Activated T-cell treated with anti-CD3 and anti-CD28 coated beads, Interleukin-2, amount 50 U/mL, for 72 hours (primary cell): Measurements from ENCODE around the gene FNDC3A. TPM values are rescaled to one million over a fixed set of nuclear protein-coding genes. Genes with fewer than 3 reads are reported as not detected.
A peak's percentile ranks its signal among the peaks of the same experiment; 100 is the strongest.

Source experiments
- ATAC-seq, 2 donors: fragments of 150-1000 bp; cut with Tn5 transposase; replicated peaks in 1 of 2; 2 replicates each; pipeline ENCODE4 v1.10.0; 2021; ENCODE audit warnings: moderate library complexity in 2 of 2, mild to moderate bottlenecking in 1 of 2
- DNase-seq, 2 donors: peaks; one replicate each; pipeline ENCODE4 v3.0.0; 2021 to 2022; ENCODE audit warnings: mixed read lengths in 1 of 2
- H3K27ac Mint-ChIP-seq: one replicate; pipeline ENCODE4 v1.8.0; 2022; ENCODE audit warnings: mild to moderate bottlenecking, moderate library complexity, mixed read lengths
- H3K27me3 Mint-ChIP-seq: one replicate; pipeline ENCODE4 v1.8.0; 2022; ENCODE audit warnings: low read depth, mixed read lengths
- H3K36me3 Mint-ChIP-seq, 2 donors: one replicate each; pipeline ENCODE4 v1.8.0; 2022; ENCODE audit warnings: mixed read lengths in 2 of 2, mild to moderate bottlenecking in 1 of 2; ENCODE audit not compliant: insufficient read depth in 2 of 2
- H3K4me1 Mint-ChIP-seq: one replicate; pipeline ENCODE4 v1.8.0; 2022; ENCODE audit warnings: low read depth, mixed read lengths
- H3K4me3 Mint-ChIP-seq, 2 donors: one replicate each; pipeline ENCODE4 v1.8.0; 2022; ENCODE audit warnings: mild to moderate bottlenecking in 2 of 2, mixed read lengths in 2 of 2, moderate library complexity in 2 of 2
- H3K9me3 Mint-ChIP-seq, 2 donors: one replicate each; pipeline ENCODE4 v1.8.0; 2022; ENCODE audit warnings: mixed read lengths in 2 of 2
- total RNA-seq, 2 donors: library from RNA; stranded (reverse); gene quantifications; one replicate each; pipeline ENCODE4 v1.2.3, GENCODE V29; 2022

Gene FNDC3A, protein sequence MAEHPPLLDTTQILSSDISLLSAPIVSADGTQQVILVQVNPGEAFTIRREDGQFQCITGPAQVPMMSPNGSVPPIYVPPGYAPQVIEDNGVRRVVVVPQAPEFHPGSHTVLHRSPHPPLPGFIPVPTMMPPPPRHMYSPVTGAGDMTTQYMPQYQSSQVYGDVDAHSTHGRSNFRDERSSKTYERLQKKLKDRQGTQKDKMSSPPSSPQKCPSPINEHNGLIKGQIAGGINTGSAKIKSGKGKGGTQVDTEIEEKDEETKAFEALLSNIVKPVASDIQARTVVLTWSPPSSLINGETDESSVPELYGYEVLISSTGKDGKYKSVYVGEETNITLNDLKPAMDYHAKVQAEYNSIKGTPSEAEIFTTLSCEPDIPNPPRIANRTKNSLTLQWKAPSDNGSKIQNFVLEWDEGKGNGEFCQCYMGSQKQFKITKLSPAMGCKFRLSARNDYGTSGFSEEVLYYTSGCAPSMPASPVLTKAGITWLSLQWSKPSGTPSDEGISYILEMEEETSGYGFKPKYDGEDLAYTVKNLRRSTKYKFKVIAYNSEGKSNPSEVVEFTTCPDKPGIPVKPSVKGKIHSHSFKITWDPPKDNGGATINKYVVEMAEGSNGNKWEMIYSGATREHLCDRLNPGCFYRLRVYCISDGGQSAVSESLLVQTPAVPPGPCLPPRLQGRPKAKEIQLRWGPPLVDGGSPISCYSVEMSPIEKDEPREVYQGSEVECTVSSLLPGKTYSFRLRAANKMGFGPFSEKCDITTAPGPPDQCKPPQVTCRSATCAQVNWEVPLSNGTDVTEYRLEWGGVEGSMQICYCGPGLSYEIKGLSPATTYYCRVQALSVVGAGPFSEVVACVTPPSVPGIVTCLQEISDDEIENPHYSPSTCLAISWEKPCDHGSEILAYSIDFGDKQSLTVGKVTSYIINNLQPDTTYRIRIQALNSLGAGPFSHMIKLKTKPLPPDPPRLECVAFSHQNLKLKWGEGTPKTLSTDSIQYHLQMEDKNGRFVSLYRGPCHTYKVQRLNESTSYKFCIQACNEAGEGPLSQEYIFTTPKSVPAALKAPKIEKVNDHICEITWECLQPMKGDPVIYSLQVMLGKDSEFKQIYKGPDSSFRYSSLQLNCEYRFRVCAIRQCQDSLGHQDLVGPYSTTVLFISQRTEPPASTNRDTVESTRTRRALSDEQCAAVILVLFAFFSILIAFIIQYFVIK
- 10 to 100 TPM; 26.7 to 33.1 TPM for total RNA-seq

DNA sequence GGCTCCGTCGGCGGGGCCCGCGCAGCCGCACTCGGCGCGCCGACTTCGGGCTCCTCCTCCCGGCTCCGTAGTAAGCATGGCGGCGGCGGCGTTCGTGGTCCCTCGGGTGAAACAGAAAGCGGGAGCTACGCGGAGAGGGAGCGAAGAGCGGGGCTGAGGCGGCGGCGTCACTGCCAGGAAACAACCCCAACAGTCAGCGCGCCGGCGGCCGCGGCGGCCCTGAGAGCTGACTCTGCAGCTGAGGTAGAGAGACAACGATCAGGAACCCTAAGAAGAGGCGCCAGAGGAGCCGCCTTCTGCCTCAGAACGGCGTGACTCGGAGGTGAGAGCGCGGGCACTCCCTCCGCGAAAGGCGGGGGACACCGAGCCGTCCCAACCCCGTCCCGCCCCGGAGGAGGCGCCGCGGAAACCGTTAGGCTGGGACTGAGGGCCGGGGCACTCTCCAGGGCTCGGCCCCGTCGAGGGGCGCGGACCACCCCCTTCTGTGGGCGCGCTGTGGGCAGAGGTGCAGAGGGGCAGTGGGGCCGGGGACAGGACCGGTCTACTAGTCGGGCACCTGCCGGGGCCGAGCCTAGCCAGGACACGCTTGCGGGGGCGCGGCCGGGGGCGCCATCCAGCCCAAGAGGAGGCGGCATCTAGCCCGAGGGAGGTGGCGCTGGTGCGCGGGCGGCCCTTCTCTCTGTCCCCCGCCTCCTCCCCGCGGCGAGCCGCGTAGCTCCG, at the start of gene FNDC3A:
FNDC3A (plus strand) TSS at position 57 of the 720 bp plus-strand sequence. CDS start 30,279 bp downstream, outside the sequence.
- peak within 1 kb of the TSS; percentile 98 for H3K27ac Mint-ChIP-seq

DNA sequence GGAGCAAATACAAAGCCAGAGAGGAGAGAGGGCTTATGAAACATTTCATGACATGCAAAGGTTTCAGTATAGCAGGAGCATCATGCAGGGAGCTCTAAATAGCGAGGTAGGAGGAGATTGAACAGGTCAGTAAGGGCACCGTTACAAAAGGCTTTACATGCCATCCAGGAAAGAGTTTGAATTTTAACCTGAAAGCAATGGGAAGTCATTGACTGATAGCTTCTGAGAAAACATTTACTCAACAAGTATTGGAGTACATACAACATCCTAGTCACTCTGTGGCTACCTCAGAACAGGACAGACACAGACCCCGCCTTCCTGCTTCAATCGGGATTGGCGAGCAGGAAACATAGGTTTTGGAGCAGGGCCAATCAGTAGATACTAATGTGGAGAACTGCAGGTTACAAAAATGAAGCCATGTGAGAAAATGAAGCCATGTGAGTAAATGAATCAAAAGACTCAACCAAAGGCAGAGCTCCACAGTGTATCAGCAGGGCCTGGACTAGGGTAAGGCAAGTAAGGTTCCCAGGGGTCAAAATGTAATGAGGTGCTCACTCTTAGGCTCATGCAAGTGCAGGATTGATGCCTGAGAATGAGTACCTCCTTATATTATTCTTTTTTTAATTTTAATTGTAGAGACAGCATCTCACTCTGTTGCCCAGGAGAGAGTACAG, 46.8 kb upstream of the FNDC3A start:
- Mint-ChIP-seq H3K27me3 (peaks cover 9% of the 10 kb centered on the region), H3K4me1 (no peaks in the 10 kb centered on the region), H3K9me3 (no peaks in the 10 kb centered on the region), H3K36me3 (no peaks in the 10 kb centered on the region), H3K27ac (no peak overlapping the region), H3K4me3 (no peak overlapping the region)
- DNase-seq, result no peak
- ATAC-seq, result no peak

More for the DNA sequence above, at the start of gene FNDC3A:
- Mint-ChIP-seq H3K4me1 (peaks cover 47% of the 10 kb centered on the region), H3K4me3 (peak within 1 kb of the TSS; percentile 93 to 97), H3K36me3 (peaks cover 26 to 34% of the 10 kb centered on the region in 2 donors), H3K27me3 (no peaks in the 10 kb centered on the region), H3K9me3 (peaks cover 19 to 22% of the 10 kb centered on the region in 2 donors)
- DNase-seq (peak; percentile 91 to 94), ATAC-seq (peak; percentile 80 to 83)

DNA sequence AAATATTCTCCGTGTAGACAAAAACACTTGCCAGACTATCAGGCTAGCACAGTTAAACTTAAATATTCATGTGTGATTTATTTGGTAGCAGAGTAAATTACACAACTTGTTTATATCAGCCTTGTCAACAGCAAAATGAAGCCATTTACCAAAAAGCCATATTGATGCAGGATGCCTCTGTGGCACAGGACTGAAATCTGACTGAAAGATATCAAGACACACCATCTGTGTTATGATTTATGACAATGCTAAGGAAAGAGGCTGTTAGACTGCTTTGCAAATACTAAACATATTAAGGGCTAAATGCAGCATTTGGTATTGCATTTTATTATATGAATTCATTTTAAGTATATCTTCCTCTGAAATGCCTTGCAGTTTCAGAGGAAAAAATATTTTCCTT, 44.8 kb upstream of the FNDC3A start:
- Mint-ChIP-seq H3K27me3 (peaks cover 9% of the 10 kb centered on the region), H3K9me3 (peaks cover 0 to 4% of the 10 kb centered on the region in 2 donors), H3K36me3 (peaks cover 0 to 2% of the 10 kb centered on the region in 2 donors), H3K27ac (no peak overlapping the region), H3K4me3 (no peak overlapping the region), H3K4me1 (no peaks in the 10 kb centered on the region)
- ATAC-seq, result no peak
- DNase-seq, result no peak

DNA sequence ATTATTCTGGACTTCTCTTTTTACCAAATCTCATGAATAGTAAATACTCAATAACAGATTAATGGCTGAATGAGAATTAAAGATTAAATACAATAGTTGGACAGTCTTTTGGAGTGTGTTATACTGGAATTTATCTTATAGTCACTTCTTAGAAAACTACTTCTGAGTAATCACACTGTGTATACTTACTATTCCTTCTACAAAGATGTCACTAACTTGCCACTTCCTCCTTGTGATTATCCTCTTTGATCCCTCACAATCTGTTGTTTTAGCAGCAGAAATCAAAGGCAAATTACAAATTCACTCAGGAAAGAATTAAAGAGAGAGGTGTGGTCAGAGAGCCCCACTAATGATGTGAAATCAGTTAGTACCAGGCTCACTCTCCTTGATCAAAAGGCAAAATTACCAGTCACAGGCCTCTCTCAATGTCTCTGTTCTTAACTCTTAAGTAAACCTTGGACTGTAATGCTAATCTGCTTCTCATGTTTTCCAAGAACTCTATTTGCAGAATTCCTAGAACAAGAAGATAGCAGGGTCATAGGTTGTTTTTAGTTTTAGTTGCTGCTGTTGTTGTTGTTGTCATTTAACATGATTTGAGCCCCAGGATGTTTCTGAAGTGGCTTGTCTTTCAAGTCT, 37.3 kb upstream of the FNDC3A start:
- peaks cover 0 to 2% of the 10 kb centered on the region in 2 donors for H3K36me3 Mint-ChIP-seq
- DNase-seq, result no peak
- H3K4me1 Mint-ChIP-seq, result peaks cover 19% of the 10 kb centered on the region
- no peaks in the 10 kb centered on the region for H3K27me3 Mint-ChIP-seq
- peak overlapping the region; percentile 34 for H3K27ac Mint-ChIP-seq
- H3K4me3 Mint-ChIP-seq, result peak overlapping the region in 1 of 2 donors; percentile 0
- ATAC-seq, result peak in 1 of 2 donors; percentile 49
- H3K9me3 Mint-ChIP-seq, result peaks cover 4 to 5% of the 10 kb centered on the region in 2 donors

DNA sequence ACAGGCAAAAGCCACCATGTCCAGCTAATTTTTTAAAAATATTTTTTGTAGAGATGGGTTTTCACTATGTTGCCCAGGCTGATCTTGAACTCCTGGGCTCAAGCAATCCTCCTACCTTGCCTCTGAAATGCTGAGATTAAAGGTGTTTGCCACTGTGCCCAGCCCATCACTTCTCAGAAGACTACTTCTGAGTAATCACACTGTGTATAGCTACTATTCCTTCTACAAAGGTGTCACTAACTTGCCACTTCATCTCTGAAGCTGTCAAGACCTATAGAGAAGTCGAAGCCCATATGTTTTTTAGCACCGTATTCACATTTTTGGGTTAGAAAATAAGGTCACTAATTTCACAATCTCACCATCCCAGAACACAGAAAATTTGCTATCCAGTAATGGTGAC, 36.0 kb upstream of the FNDC3A start:
- no peak for DNase-seq
- Mint-ChIP-seq H3K4me1 (peaks cover 19% of the 10 kb centered on the region), H3K36me3 (peaks cover 0 to 2% of the 10 kb centered on the region in 2 donors), H3K27me3 (no peaks in the 10 kb centered on the region), H3K4me3 (no peak overlapping the region), H3K9me3 (peaks cover 4 to 5% of the 10 kb centered on the region in 2 donors), H3K27ac (no peak overlapping the region)
- peak; percentile 67 to 90 for ATAC-seq

DNA sequence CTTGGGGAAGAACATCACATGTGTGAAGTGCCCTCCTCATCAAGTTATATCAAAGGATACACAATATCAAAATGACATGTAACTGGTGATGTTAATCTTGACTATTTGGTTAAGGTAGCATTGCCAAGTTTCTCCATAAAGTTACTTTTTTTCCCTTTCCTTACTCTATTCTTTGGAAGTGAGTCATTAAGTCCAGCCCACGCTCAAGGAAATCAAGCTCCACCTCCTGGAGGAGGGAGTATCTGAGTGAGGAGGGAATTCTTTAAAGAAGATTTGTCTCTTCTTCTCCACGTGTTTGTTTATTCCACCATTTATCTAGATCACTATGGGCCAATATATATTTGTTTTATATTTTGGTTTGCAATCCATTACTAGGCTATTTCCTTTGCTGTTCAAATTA, 33.6 kb upstream of the FNDC3A start:
- no peaks in the 10 kb centered on the region for H3K36me3 Mint-ChIP-seq
- no peak overlapping the region for H3K27ac Mint-ChIP-seq
- ATAC-seq, result no peak
- peaks cover 19% of the 10 kb centered on the region for H3K4me1 Mint-ChIP-seq
- no peak overlapping the region for H3K4me3 Mint-ChIP-seq
- peaks cover 0 to 5% of the 10 kb centered on the region in 2 donors for H3K9me3 Mint-ChIP-seq
- no peaks in the 10 kb centered on the region for H3K27me3 Mint-ChIP-seq
- DNase-seq, result no peak

DNA sequence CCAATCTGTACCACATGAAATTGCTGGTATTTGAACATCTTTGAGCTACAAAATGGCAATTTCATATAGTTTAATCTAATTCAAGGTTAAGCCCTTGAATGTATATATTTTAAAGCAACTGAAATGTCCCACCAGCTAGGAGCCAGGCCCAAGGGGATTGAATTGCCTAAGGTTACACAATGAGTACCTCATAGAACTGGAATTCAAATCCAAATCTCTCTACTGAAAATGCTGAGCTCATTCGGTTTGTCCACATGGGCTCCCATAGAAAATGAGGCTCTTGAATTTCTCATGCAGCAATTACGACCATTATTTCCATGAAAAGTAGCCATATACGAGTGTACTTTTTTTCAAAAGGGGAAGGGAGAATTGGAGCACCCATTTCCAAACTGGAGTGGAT, 31.5 kb upstream of the FNDC3A start:
- Mint-ChIP-seq H3K9me3 (peaks cover 0 to 5% of the 10 kb centered on the region in 2 donors), H3K27me3 (no peaks in the 10 kb centered on the region), H3K4me3 (no peak overlapping the region), H3K36me3 (no peaks in the 10 kb centered on the region), H3K27ac (no peak overlapping the region), H3K4me1 (peaks cover 7% of the 10 kb centered on the region)
- DNase-seq (no peak), ATAC-seq (no peak)

DNA sequence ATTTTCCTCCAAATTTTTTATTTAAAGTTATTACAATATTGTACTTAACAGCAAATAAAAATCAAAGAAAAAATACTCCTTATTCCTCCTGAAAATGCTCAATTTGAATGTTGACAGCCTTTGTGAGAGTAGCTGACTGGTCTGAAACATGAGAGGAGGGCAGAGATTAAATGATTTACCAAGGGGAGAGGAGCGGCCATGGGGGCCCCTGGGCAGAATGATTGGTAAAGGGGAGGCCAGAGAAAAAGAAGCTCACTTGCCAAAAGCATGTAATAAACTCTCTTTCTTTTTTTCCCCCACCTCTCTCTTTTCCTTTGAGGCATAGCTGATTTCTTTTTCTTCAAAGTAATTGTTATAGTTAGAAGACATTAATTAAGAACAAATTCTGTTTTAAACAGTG, 30.1 kb upstream of the FNDC3A start:
- Mint-ChIP-seq H3K9me3 (peaks cover 0 to under 1% of the 10 kb centered on the region in 2 donors), H3K4me3 (no peak overlapping the region), H3K27me3 (no peaks in the 10 kb centered on the region), H3K27ac (no peak overlapping the region), H3K36me3 (no peaks in the 10 kb centered on the region), H3K4me1 (no peaks in the 10 kb centered on the region)
- no peak for DNase-seq
- no peak for ATAC-seq

DNA sequence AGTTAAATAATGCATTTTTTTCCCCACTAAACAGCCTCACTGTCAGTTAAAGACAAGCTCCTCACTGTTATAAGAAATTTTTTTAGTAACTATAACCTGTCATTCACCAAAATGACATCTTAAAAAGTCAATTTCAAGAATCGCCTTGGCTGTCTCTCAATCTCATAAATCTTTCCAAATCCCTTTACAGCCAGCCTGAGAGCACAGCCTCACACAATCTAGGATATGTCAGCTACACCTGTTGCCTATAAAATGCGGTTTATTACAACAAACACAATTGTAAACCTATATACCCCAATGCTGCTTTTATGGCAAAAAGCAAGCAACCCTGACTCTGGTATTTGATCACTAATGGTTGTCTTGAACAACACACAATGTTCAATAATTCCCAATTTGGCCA, 29.5 kb upstream of the FNDC3A start:
- Mint-ChIP-seq H3K27me3 (no peaks in the 10 kb centered on the region), H3K4me3 (no peak overlapping the region), H3K4me1 (no peaks in the 10 kb centered on the region), H3K36me3 (no peaks in the 10 kb centered on the region), H3K9me3 (no peaks in the 10 kb centered on the region), H3K27ac (no peak overlapping the region)
- ATAC-seq (no peak), DNase-seq (no peak)

DNA sequence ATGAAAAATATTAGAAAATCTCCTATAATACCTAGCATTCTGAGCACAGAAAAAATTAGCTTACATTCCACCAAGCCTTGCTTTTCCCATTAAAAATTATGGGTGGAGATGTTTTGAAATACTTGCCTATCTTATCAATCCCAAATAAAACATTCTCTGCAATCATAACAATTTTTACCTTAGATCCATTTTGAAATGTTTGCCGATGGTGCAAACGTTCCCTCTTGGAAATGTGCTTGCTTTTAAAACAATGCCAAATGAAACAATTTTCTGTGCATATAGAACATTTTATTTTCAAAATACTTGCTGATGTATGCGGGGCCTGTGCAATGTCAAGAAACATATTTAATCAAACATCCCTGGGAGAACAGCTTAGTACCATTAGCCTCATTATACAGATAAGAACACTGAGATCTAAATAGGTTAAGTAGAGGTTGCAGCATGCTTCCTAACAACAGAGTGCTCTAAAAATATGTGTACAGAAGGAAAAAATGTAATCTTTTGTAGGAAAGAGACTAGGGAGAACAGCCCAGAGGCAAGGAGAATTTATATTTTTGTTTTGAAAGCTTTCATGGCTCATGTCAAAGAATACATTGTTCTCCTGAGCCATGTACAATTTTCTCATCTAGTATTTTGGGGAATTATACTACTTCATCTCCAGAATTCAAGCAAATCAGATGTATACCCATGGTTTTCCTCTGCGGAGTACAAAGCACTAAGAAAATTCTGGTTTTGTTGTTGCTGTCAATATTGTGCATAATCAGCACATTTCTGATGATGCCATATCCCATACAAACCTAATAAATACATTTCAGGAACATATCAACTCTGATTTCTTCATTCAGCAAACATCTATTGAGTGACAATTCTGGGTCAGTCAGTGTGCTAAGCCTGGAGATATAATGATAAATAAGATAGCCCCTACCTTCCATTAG, 25.9 kb upstream of the FNDC3A start:
- H3K4me1 Mint-ChIP-seq, result no peaks in the 10 kb centered on the region
- no peak for ATAC-seq
- H3K27ac Mint-ChIP-seq, result no peak overlapping the region
- H3K36me3 Mint-ChIP-seq, result no peaks in the 10 kb centered on the region
- no peaks in the 10 kb centered on the region for H3K9me3 Mint-ChIP-seq
- H3K27me3 Mint-ChIP-seq, result no peaks in the 10 kb centered on the region
- H3K4me3 Mint-ChIP-seq, result no peak overlapping the region
- DNase-seq, result no peak

DNA sequence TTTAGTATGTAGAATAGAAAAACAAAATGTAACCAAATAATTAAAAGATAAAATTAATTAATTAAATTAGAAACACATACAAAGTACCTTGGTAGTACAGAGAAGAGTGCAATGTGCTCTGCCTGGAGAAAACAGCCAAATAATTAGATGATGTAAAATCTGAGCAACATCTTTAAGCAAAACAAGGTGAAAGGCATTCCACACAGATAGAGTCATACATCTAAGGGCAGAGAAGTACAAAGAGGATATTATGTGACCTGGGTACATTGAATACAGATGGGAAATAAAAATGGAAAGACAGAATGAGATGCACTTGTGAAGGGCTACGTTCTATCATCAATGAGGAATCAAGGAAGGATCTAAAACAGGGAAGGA, 25.2 kb upstream of the FNDC3A start:
- no peaks in the 10 kb centered on the region for H3K4me1 Mint-ChIP-seq
- DNase-seq, result no peak

More for the DNA sequence above, 25.2 kb upstream of the FNDC3A start:
- H3K27ac Mint-ChIP-seq, result no peak overlapping the region
- H3K4me3 Mint-ChIP-seq, result no peak overlapping the region
- ATAC-seq, result no peak
- no peaks in the 10 kb centered on the region for H3K36me3 Mint-ChIP-seq
- no peaks in the 10 kb centered on the region for H3K27me3 Mint-ChIP-seq
- H3K9me3 Mint-ChIP-seq, result no peaks in the 10 kb centered on the region
